Panc1 (cell line): Measurements from ENCODE around the gene TXN2. TPM values are rescaled to one million over a fixed set of nuclear protein-coding genes. Genes with fewer than 3 reads are reported as not detected.

ENCODE experiments used
- ATAC-seq: fragments of 200-7000 bp; cut with Tn5 transposase; 2 replicates; pipeline ENCODE4 v1.9.1; 2020; ENCODE audit warnings: mild to moderate bottlenecking, moderate library complexity
- BruUV-seq: library from RNA; stranded (reverse); fragments of 400-500 nt; replicated peaks from 2 replicates; lab custom pipeline; 2021; lab: Mats Ljungman, UMichigan
- CTCF ChIA-PET: fragments of 300-600 bp; sonication (Branson Sonifier 250); formaldehyde crosslinking; loops from one replicate; lab custom pipeline; 2022; ENCODE audit warnings: antibody characterized with exemption; lab: Charles Lee
- POLR2A ChIA-PET: fragments of 300-600 bp; sonication (Branson Sonifier 250); formaldehyde crosslinking; loops from one replicate; lab custom pipeline; 2022; ENCODE audit warnings: antibody characterized with exemption; lab: Charles Lee
- DNase-seq: peaks from one replicate; pipeline ENCODE4 v3.0.0-alpha.2; 2010; ENCODE audit warnings: low read depth, low spot score
- H3K27ac ChIP-seq: 2 replicates; pipeline ENCODE4 v1.5.1; 2011; ENCODE audit warnings: mild to moderate bottlenecking, low read length, inconsistent platforms
- H3K27me3 ChIP-seq: fragments of 200-500 bp; sonication (Bioruptor generic); 2 replicates; pipeline ENCODE4 v1.6.0; 2014; ENCODE audit warnings: low read length, inconsistent platforms; ENCODE audit not compliant: control insufficient read depth, insufficient read depth
- H3K36me3 ChIP-seq: fragments of 200-500 bp; sonication (Bioruptor generic); 2 replicates; pipeline ENCODE4 v1.5.1; 2014; ENCODE audit warnings: inconsistent platforms, mild to moderate bottlenecking, low read length, moderate library complexity; ENCODE audit not compliant: control insufficient read depth, insufficient read depth
- H3K4me1 ChIP-seq: 2 replicates; pipeline ENCODE4 v1.5.1; 2011; ENCODE audit warnings: inconsistent platforms, mild to moderate bottlenecking, low read length, moderate library complexity; ENCODE audit not compliant: control insufficient read depth, insufficient read depth
- H3K4me3 ChIP-seq, 2 experiments: 2 replicates each; pipeline ENCODE4 v1.5.1; 2011 to 2012; ENCODE audit warnings: low read depth in 2 of 2, low read length in 2 of 2, mild to moderate bottlenecking in 2 of 2, inconsistent platforms in 1 of 2, moderate library complexity in 1 of 2
- H3K9me3 ChIP-seq: fragments of 200-500 bp; sonication (Bioruptor generic); 2 replicates; pipeline ENCODE4 v1.5.1; 2014; ENCODE audit warnings: low read depth, mild to moderate bottlenecking, inconsistent platforms, low read length, moderate library complexity; ENCODE audit not compliant: control insufficient read depth, insufficient read depth
- POLR2AphosphoS5 ChIP-seq: IDR thresholded peaks from 2 replicates; pipeline ENCODE4 v1.6.1; 2012; ENCODE audit warnings: mild to moderate bottlenecking, low read depth, low read length, moderate library complexity
- REST ChIP-seq, 2 experiments: IDR thresholded peaks; 2 replicates each; pipeline ENCODE4 v1.6.1; 2011 to 2012; ENCODE audit warnings: low read depth in 2 of 2, control low read depth in 1 of 2, low read length in 1 of 2, mild to moderate bottlenecking in 1 of 2, moderate library complexity in 1 of 2; ENCODE audit not compliant: insufficient read depth in 1 of 2
- SIN3A ChIP-seq: IDR thresholded peaks from 2 replicates; pipeline ENCODE4 v1.6.1; 2012; ENCODE audit warnings: low read depth, mild to moderate bottlenecking, low read length, moderate library complexity, borderline replicate concordance; ENCODE audit not compliant: insufficient read depth
- TCF7L2 ChIP-seq: IDR thresholded peaks from 2 replicates; pipeline ENCODE4 v1.6.1; 2011; ENCODE audit warnings: mild to moderate bottlenecking, low read depth, low read length, inconsistent platforms
- in situ Hi-C: cut with HindIII; loops from 2 replicates; pipeline ENCODE4 v1.10.0; 2016; ENCODE audit warnings: low sequenced_read_pairs, low pct_unique_long_range_greater_than_20kb
- intact Hi-C: fragments of 100-400 bp; cut with micrococcal nuclease; formaldehyde crosslinking; loops from one replicate; pipeline ENCODE4 v1.10.0; 2022; ENCODE audit not compliant: unreplicated experiment
- total RNA-seq: library from RNA; stranded (reverse); gene quantifications from one replicate; pipeline ENCODE4 v1.2.1, GENCODE V29; 2021; ENCODE audit not compliant: unreplicated experiment
- TF ChIP-seq, protein P1 (sequence below): fragments of 450-650 bp; IDR thresholded peaks from 2 replicates; pipeline ENCODE4 v1.5.1; 2017; ENCODE audit warnings: mild to moderate bottlenecking

Gene TXN2
- total RNA-seq, 1 experiment from 2014 or later, result 64.1 TPM

DNA sequence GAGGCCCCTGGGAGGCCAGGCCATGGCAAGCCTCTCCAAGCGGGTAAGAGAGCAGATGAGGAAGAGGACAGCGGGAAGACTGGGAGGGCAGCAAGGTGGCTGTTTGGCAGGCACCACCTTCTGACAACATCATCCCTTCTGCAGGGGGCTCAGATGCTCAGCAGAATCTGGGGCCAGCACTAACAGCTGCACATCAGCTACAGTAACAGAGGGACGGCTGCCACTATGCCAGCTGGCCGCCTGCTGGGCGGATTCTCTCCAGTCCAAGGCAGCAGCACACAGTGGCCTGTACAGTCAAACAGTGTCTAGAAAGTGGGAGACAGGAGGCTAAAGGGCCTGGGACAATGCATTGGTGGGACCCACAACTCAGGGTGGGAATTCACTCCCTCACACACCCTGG lies 10.7 kb upstream of the TXN2 start:
- DNase-seq, result no peak

GRCh38 chr22:36491155-36491554 lies 9.7 kb upstream of the TXN2 start:
- Histone ChIP-seq H3K27ac (no peak overlapping the region), H3K4me1 (no peaks in the 10 kb centered on the region), H3K27me3 (no peaks in the 10 kb centered on the region), H3K9me3 (peaks cover 4% of the 10 kb centered on the region), H3K36me3 (no peaks in the 10 kb centered on the region), H3K4me3 (no peak overlapping the region)
- ChIA-PET CTCF (interaction anchor here (0.6 kb wide), 1 partner anchor 221 kb away, joined by 3 read pairs; no protein-coding TSS in a partner anchor), POLR2A (interaction anchor here (0.7 kb wide), 1 partner anchor 115 kb away, joined by 3 read pairs; no protein-coding TSS in a partner anchor)
- ATAC-seq (no peak), DNase-seq (no peak)
- intact Hi-C loops, result no loop called here
- BruUV-seq, result no TSS peak
- no peak for TF ChIP-seq POLR2AphosphoS5
- TF ChIP-seq, protein P1, sequence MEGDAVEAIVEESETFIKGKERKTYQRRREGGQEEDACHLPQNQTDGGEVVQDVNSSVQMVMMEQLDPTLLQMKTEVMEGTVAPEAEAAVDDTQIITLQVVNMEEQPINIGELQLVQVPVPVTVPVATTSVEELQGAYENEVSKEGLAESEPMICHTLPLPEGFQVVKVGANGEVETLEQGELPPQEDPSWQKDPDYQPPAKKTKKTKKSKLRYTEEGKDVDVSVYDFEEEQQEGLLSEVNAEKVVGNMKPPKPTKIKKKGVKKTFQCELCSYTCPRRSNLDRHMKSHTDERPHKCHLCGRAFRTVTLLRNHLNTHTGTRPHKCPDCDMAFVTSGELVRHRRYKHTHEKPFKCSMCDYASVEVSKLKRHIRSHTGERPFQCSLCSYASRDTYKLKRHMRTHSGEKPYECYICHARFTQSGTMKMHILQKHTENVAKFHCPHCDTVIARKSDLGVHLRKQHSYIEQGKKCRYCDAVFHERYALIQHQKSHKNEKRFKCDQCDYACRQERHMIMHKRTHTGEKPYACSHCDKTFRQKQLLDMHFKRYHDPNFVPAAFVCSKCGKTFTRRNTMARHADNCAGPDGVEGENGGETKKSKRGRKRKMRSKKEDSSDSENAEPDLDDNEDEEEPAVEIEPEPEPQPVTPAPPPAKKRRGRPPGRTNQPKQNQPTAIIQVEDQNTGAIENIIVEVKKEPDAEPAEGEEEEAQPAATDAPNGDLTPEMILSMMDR, result no peak
- no peak for TF ChIP-seq SIN3A
- no peak for TF ChIP-seq REST (IDR thresholded peaks at IDR 0.05; ENCODE audit: insufficient read depth in 1 of 2, low read depth in 2 of 2, low read length in 1 of 2)
- TF ChIP-seq TCF7L2, result no peak
- in situ Hi-C loops, result no loop called here

More for the DNA sequence above, 10.7 kb upstream of the TXN2 start:
- H3K27me3 ChIP-seq, result no peaks in the 10 kb centered on the region
- H3K4me1 ChIP-seq, result no peaks in the 10 kb centered on the region
- intact Hi-C loops (no loop called here), in situ Hi-C loops (no loop called here)
- ChIA-PET CTCF (no interaction called here), POLR2A (no interaction called here)
- no peak overlapping the region for H3K4me3 ChIP-seq
- H3K27ac ChIP-seq, result no peak overlapping the region
- H3K9me3 ChIP-seq, result no peaks in the 10 kb centered on the region; the same call in 1 of the 2 replicates
- TF ChIP-seq, protein P1, result no peak
- TF ChIP-seq SIN3A (no peak), POLR2AphosphoS5 (no peak), REST (IDR thresholded peaks at IDR 0.05; ENCODE audit: insufficient read depth in 1 of 2, low read depth in 2 of 2, low read length in 1 of 2) (no peak), TCF7L2 (no peak)
- no peaks in the 10 kb centered on the region for H3K36me3 ChIP-seq
- no peak for ATAC-seq
- no TSS peak for BruUV-seq
